Nephron progenitor cell (in vitro differentiated cells): ENCODE results near the gene GRHL3.

Experiments
- DNase-seq: peaks from one replicate; pipeline ENCODE4 v3.0.0; 2021
- H3K27ac Mint-ChIP-seq: 2 replicates; pipeline ENCODE4 v1.8.0; 2021; ENCODE audit warnings: mild to moderate bottlenecking, moderate library complexity, mixed read lengths
- H3K27me3 Mint-ChIP-seq: 2 replicates; pipeline ENCODE4 v1.8.0; 2021; ENCODE audit warnings: mild to moderate bottlenecking, low read depth, mixed read lengths; ENCODE audit not compliant: poor library complexity
- H3K36me3 Mint-ChIP-seq: 2 replicates; pipeline ENCODE4 v1.8.0; 2021; ENCODE audit warnings: low read depth, mixed read lengths
- H3K4me1 Mint-ChIP-seq: 2 replicates; pipeline ENCODE4 v1.8.0; 2021; ENCODE audit warnings: mixed read lengths
- H3K4me3 Mint-ChIP-seq: 2 replicates; pipeline ENCODE4 v1.8.0; 2021; ENCODE audit warnings: mild to moderate bottlenecking, moderate library complexity, mixed read lengths
- H3K9me3 Mint-ChIP-seq: 2 replicates; pipeline ENCODE4 v1.8.0; 2021; ENCODE audit warnings: mild to moderate bottlenecking, moderate library complexity, mixed read lengths
- TF ChIP-seq, protein P1 (sequence below): fragments of 200-600 bp; sonication (generic); IDR thresholded peaks from 2 replicates; pipeline ENCODE4 v1.5.0; 2021; ENCODE audit warnings: antibody characterized with exemption

The GRHL3 gene

DNA sequence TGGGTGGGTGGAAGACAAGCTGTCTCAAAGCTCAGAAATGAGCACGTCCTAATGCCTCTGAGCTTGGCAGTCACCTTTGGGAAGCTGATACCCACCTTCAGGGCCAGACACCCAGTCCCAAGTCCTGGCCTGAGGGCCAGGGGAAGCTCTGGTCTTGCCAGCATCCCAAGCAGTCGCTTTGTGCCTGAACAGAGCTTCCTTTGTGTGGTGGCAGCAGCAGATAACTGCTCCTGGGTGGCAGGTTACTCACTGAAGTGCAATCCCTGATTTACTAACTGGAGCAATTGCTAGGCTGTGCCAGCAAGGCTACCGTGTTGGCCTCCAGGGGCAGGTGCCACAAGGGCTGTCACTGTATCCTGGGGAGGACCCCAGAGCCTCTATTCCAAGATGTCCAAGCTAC lies 40.4 kb upstream of the GRHL3 start:
- Mint-ChIP-seq H3K4me1 (no peaks in the 10 kb centered on the region), H3K9me3 (peaks cover 12% of the 10 kb centered on the region), H3K27ac (no peak overlapping the region), H3K27me3 (peaks cover 14% of the 10 kb centered on the region), H3K4me3 (no peak overlapping the region), H3K36me3 (no peaks in the 10 kb centered on the region)
- TF ChIP-seq, protein P1, sequence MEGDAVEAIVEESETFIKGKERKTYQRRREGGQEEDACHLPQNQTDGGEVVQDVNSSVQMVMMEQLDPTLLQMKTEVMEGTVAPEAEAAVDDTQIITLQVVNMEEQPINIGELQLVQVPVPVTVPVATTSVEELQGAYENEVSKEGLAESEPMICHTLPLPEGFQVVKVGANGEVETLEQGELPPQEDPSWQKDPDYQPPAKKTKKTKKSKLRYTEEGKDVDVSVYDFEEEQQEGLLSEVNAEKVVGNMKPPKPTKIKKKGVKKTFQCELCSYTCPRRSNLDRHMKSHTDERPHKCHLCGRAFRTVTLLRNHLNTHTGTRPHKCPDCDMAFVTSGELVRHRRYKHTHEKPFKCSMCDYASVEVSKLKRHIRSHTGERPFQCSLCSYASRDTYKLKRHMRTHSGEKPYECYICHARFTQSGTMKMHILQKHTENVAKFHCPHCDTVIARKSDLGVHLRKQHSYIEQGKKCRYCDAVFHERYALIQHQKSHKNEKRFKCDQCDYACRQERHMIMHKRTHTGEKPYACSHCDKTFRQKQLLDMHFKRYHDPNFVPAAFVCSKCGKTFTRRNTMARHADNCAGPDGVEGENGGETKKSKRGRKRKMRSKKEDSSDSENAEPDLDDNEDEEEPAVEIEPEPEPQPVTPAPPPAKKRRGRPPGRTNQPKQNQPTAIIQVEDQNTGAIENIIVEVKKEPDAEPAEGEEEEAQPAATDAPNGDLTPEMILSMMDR: no peak
- no peak for DNase-seq

DNA sequence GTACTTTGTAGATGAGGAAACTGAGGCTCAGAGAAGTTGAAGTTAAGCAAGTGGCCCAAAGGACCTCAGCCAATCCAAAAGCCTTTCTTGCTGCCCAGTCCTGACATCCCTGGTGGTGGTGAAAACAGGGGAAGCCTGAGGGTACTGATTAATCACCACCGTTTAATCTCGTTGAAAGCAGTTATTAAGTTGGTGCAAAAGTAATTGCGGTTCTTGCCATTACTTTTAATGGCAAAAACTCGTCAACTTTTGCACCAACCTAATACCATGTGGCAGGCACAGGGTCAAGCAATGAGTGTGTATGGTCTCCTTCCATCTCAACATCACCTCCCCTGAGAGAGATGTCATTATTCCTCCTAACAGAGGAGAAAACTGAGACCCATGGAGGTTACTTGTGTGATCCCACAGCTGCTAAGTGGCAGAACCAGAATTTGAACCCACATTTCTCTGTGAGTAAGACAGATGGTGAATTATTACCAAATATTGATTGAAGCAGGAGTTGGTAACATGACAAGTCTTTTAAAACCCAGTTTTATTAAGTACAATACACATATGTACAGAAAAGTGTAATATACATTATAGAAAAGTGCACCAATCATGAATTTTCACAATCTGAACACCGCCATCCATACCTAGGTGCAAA lies 39.4 kb upstream of the GRHL3 start:
- no peaks in the 10 kb centered on the region for H3K4me1 Mint-ChIP-seq
- DNase-seq: no peak
- H3K27me3 Mint-ChIP-seq: peaks cover 10% of the 10 kb centered on the region
- no peak overlapping the region for H3K27ac Mint-ChIP-seq
- peaks cover 5% of the 10 kb centered on the region for H3K9me3 Mint-ChIP-seq
- H3K36me3 Mint-ChIP-seq: no peaks in the 10 kb centered on the region
- H3K4me3 Mint-ChIP-seq: no peak overlapping the region
- TF ChIP-seq, protein P1: no peak

DNA sequence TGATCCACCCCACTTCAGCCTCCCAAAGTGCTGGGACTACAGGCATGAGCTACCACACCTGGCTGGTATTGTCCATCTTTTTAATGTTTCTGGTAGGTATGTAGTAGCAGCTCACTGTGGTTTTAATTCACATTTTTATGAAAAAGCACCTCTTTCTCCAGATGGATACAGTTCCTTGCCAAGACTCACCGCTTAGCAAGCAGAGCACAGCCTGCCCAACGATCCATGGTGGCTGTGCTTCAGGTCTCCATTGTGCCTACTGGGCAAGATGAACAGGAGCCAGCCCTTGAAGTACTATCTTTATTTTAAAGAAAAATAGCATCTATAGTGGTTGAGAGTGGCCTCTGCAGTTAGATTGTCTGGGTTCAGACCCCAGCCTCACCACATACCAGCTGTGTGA lies 37.6 kb upstream of the GRHL3 start:
- DNase-seq: no peak
- Mint-ChIP-seq H3K4me1 (no peaks in the 10 kb centered on the region), H3K27me3 (peaks cover 12% of the 10 kb centered on the region), H3K27ac (no peak overlapping the region), H3K9me3 (no peaks in the 10 kb centered on the region), H3K36me3 (no peaks in the 10 kb centered on the region), H3K4me3 (no peak overlapping the region)
- TF ChIP-seq, protein P1: no peak

DNA sequence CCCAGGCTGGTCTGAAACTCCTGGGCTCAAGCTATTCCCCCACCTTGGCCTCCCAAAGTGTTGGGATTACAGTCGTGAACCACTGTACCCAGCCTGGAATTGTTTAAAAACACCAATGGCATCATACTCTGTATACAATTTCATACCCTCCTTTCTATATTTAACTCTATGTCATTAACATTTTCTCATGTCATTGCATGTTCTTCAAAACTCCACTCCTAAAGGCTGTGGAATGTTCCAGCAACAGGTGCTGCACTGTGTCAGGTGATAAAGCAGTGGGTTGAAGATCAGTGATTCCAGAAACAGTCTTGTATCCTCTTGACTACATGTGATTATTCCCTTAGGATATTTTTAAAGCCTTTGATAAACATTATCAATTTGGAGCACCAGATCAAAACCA lies 36.7 kb upstream of the GRHL3 start:
- no peaks in the 10 kb centered on the region for H3K9me3 Mint-ChIP-seq
- no peaks in the 10 kb centered on the region for H3K36me3 Mint-ChIP-seq
- no peak for DNase-seq
- no peak overlapping the region for H3K4me3 Mint-ChIP-seq
- H3K27me3 Mint-ChIP-seq: peaks cover 12% of the 10 kb centered on the region
- H3K27ac Mint-ChIP-seq: no peak overlapping the region
- H3K4me1 Mint-ChIP-seq: no peaks in the 10 kb centered on the region
- TF ChIP-seq, protein P1: no peak

DNA sequence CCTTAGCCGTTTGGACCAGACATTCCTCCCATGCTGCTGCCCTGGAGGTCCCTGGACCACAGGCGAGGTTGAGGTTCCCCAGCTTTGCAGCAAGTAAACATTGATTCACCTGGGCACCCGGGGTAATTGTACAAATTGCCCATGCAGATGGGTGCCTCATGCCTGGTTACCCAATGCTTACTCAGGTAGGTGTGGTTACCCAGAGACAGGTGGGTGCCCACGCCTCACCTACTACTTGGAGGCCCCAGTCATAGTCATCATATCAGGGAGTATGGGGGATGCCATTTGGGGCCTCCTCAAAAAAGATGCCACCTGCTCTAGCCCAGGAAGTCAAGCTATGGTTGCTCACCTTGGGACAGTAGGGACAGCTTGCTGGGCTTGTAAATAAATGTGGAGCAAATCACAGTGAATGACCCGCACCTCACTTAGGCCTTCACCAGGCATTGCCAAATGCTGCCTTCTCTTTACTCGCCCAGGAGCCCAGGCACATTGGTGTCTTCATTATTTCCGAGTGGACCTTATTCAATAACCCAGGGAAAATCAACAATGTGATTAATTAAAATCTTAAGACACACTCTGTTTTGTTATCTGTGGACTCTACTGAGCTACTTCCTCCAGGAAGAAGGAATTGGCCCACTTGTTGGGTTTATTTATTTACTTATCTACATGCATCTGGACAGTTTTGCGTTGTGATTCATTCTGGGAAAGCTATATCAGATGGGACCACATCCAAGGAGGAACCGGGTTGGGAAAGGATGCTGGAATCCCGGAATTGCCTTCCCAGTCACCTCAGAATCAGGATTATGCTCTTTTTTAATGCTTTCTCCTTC lies 35.6 kb upstream of the GRHL3 start:
- TF ChIP-seq, protein P1: no peak
- Mint-ChIP-seq H3K9me3 (no peaks in the 10 kb centered on the region), H3K4me3 (no peak overlapping the region), H3K27ac (no peak overlapping the region), H3K36me3 (no peaks in the 10 kb centered on the region), H3K27me3 (peaks cover 9% of the 10 kb centered on the region), H3K4me1 (no peaks in the 10 kb centered on the region)
- DNase-seq: no peak

DNA sequence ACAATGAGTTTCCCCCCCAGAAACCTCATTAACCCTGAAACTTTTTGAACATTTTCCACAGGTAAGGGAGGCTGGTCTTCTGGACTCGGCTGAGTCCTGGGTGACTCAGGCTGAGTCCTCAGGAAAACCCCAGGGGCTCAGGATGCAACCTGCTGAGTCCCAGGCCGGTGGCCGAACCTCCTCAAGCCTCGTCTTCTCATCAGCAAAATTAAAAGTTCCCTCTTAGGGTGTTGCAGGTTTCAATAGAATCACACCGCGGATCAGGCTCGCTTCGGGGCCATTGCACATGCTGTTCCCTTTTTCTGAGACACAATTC lies 35.0 kb upstream of the GRHL3 start:
- no peak overlapping the region for H3K27ac Mint-ChIP-seq
- no peak overlapping the region for H3K4me3 Mint-ChIP-seq
- H3K4me1 Mint-ChIP-seq: no peaks in the 10 kb centered on the region
- TF ChIP-seq, protein P1: no peak
- H3K27me3 Mint-ChIP-seq: peaks cover 8% of the 10 kb centered on the region
- no peaks in the 10 kb centered on the region for H3K36me3 Mint-ChIP-seq
- DNase-seq: no peak
- H3K9me3 Mint-ChIP-seq: no peaks in the 10 kb centered on the region
